Fibroblast of mammary gland (primary cell): ENCODE measurements around the gene HPSE2.
A peak's percentile ranks its signal among the peaks of the same experiment; 100 is the strongest.

Source experiments
- DNase-seq: peaks from one replicate; pipeline ENCODE4 v3.0.0-alpha.2; 2010; ENCODE audit warnings: low read depth
- H3K4me3 ChIP-seq: 2 replicates; pipeline ENCODE4 v1.5.1; 2011; ENCODE audit warnings: low read depth, mild to moderate bottlenecking, low read length, moderate library complexity; ENCODE audit not compliant: control insufficient read depth
- TF ChIP-seq, protein P1 (sequence below): conservative IDR thresholded peaks from 2 replicates; pipeline ENCODE4 v1.5.1; 2011; ENCODE audit warnings: low read depth, low read length, inconsistent platforms; ENCODE audit not compliant: control insufficient read depth, insufficient read depth

Gene HPSE2

DNA sequence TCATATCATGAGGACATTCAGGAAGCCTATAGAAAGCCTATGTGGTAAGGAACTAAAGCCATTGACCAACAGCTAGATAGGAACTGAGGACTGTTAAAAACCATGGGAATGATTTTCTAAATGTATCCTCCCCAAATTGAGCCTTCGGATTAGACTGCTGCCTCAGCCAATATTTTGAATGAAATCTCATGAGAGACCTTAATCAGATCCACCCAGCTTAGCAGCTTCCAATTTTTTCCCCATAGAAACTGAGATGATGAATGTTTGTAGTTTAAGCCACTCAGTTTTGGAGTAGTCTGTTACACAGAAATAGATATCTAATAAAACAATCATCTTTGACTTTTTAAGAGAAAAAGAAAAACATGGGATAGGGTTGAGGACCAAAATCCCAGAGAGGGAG, 292.0 kb downstream of the HPSE2 start:
- DNase-seq: no peak
- TF ChIP-seq, protein P1, sequence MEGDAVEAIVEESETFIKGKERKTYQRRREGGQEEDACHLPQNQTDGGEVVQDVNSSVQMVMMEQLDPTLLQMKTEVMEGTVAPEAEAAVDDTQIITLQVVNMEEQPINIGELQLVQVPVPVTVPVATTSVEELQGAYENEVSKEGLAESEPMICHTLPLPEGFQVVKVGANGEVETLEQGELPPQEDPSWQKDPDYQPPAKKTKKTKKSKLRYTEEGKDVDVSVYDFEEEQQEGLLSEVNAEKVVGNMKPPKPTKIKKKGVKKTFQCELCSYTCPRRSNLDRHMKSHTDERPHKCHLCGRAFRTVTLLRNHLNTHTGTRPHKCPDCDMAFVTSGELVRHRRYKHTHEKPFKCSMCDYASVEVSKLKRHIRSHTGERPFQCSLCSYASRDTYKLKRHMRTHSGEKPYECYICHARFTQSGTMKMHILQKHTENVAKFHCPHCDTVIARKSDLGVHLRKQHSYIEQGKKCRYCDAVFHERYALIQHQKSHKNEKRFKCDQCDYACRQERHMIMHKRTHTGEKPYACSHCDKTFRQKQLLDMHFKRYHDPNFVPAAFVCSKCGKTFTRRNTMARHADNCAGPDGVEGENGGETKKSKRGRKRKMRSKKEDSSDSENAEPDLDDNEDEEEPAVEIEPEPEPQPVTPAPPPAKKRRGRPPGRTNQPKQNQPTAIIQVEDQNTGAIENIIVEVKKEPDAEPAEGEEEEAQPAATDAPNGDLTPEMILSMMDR: no peak
- no peak overlapping the region for H3K4me3 ChIP-seq

DNA sequence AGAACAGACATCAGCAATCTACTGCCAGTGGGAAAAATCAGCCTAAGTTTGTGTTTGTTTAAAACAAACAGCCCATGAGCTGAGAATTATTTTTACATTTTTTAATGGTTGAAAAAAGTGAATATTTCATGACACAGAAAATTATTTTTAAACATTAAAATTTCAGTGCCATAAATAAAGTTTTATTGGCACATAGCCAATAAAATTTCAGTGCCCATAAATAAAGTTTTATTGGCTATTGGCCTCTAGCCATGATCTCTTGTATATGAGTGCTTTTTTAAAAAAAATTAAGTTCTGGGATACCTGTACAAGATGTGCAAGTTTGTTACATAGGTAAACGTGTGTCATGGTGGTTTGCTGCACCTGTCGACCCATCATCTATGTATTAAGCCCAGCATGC, 305.9 kb downstream of the HPSE2 start:
- TF ChIP-seq, protein P1: no peak
- no peak for DNase-seq
- H3K4me3 ChIP-seq: no peak overlapping the region

DNA sequence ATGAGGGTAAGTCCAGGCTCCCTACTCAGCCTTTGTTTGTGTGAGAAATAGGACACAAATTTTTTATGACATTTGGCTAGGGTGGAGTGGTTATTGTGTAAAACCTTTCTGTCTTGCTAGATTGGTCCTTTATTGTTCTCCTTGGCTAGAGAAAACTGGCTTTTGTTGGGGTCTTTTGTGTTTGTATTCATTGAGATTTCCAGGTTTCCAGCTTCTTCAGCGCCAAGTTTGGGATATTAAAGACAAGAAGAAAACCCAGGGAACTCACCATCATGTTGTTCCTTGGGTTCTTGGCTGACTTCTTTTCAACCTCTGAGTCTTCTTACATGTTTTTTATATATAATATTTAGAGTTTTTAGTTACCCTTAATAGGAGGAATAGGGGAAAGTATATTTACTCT, 310.0 kb downstream of the HPSE2 start:
- no peak overlapping the region for H3K4me3 ChIP-seq
- DNase-seq: no peak
- TF ChIP-seq, protein P1: no peak

DNA sequence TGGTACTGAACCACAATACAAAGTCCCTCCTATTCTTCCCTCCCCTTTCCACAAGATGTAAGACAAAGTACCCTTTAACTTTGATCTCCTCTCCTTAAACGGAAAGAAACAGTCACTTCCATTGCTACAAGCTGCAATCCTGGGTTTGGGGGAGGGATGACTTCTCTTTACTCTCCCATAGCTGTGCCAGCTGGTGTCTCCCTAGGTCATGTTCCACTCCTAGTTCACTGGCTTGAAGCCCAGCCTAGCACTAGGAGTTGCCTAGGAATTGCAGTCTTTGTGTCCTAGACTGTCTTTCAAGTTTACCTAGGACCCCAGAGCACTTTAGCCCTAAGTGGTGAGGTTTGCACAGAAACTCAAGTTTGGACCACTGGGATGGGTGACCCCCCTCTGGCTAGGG, 311.1 kb downstream of the HPSE2 start:
- DNase-seq: no peak
- H3K4me3 ChIP-seq: no peak overlapping the region
- TF ChIP-seq, protein P1: no peak

DNA sequence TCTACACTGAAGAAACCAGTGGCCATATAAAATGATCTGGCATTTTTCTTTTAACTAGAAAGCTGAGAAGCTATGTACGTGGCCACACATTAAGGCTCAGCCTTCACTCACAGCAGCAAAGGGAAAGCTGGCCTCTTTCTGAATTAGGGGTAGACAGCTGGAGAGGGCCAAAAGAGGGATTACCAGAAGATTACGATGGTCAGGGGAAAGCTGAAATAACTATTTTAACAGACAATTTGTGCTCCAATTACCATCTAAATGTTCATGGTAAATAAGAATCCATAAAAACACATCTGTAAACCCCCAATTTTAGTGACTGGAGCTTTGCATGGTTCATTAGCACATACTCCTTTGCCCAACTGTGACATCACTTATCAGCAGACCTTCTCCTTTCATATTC, 314.3 kb downstream of the HPSE2 start:
- H3K4me3 ChIP-seq: no peak overlapping the region
- TF ChIP-seq, protein P1: no peak
- DNase-seq: no peak

DNA sequence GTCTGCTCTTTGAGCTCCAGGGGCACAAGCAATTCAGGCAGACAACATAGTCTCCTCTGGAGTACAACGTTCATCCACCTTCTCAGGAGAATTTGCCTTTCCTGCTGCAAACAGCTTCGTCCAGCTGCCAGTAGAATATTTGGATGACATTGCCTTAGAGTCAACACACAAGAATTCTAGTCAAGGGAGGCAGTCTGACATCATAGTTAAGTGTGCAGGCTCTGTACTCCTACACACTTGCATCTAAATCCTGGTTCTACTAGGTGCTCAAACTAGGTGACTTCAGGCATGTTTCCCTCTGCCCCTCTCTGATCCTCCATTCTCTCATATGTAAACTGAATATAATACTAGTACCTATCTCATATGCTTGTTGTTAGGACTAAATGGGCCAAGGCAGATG, 314.8 kb downstream of the HPSE2 start:
- TF ChIP-seq, protein P1: no peak
- peak; percentile 49 for DNase-seq
- no peak overlapping the region for H3K4me3 ChIP-seq

DNA sequence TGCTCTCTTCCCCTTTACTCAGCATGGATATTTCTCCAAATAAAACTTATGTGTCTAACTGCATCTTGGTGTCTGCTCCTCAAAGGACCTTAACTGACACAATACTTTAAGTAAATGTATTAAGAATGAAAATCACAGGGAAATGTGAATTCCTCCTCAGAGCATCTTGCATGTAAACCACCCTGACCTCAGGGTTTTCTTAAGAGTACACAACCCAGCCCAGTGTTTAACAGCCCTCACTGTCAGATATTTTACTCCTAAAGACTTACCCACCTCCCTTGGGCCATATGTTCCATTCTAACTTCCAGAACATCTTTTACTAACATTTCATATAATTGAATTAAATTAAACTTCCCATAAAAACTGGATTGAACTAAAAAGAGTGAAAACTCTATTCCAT, 315.3 kb downstream of the HPSE2 start:
- H3K4me3 ChIP-seq: no peak overlapping the region
- TF ChIP-seq, protein P1: no peak
- DNase-seq: no peak
